Measurements from ENCODE around the gene RAC2.
"Not testable (repeated sequence)": the region's sequence is repeated elsewhere in the genome, so short reads cannot be mapped to it uniquely, and the experiment has no call there.

The RAC2 gene

DNA sequence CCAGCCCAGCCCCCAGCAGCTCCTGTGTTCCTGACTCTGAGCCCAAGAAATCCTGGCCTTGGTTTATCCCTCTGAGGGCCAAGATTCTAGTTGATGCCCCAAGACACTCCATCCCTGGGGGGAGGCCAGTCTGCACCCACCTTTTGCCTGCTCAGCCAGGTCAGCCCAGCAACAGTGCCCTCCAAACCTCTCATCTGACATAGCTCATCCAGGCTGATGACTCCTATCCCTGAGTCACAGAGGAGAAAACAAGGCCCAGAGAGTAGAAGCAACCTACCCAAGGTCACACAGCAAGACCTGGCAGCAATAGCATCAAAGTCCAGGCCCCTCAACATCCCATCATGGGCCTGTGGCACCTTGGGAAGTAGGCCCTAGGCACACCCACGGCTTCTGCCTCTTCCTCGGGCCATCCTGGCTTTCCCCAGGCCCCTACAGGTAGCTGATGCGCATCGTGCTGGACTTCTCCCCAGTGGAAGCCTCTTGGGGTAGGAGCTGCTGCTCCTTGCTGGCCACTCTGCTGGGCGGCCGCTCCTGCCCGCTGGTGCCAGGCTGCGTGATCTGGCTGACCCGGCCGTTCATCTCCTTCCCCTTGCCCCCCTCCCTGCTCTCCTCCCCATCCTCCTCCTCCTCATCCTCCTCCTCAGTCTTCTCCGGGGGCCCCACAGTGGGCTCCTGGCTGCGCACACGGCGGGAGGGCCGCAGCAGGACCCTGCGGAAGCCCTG is 37.8 kb downstream of the RAC2 start:
- Histone ChIP-seq H3K9me3 (ENCODE audit: control insufficient read depth, low read length) (no peaks in the 10 kb centered on the region), H3K9ac (ENCODE audit: low read length) (no peak overlapping the region), H3K4me3 (ENCODE audit: low read length) (no peak overlapping the region), H3K4me1 (ENCODE audit: control insufficient read depth, insufficient read depth, low read length) (no peaks in the 10 kb centered on the region), H3K27me3 (replicated peaks; ENCODE audit: control insufficient read depth, insufficient read depth, low read length) (peaks cover 32% of the 10 kb centered on the region), H3K36me3 (ENCODE audit: control insufficient read depth, insufficient read depth, low read length, severe bottlenecking) (no peaks in the 10 kb centered on the region)
- DNase-seq (ENCODE audit: low read depth), result no peak

- Histone ChIP-seq H3K36me3 (ENCODE audit: control insufficient read depth, insufficient read depth, low read length, severe bottlenecking) (no peaks in the 10 kb centered on the region), H3K9ac (ENCODE audit: low read length) (no peak overlapping the region), H3K9me3 (ENCODE audit: control insufficient read depth, low read length) (no peaks in the 10 kb centered on the region), H3K4me3 (ENCODE audit: low read length) (no peak overlapping the region), H3K27me3 (replicated peaks; ENCODE audit: control insufficient read depth, insufficient read depth, low read length) (peaks cover 20% of the 10 kb centered on the region), H3K4me1 (ENCODE audit: control insufficient read depth, insufficient read depth, low read length) (no peaks in the 10 kb centered on the region)
- DNase-seq (ENCODE audit: low read depth), result no peak
Measured at GRCh38 chr22:37205046-37205445, 39.0 kb downstream of the RAC2 start.

- H3K4me1 ChIP-seq (ENCODE audit: control insufficient read depth, insufficient read depth, low read length), result peaks cover 4% of the 10 kb centered on the region
- peaks cover 12% of the 10 kb centered on the region for H3K27me3 ChIP-seq (replicated peaks; ENCODE audit: control insufficient read depth, insufficient read depth, low read length)
- H3K9me3 ChIP-seq (ENCODE audit: control insufficient read depth, low read length), result no peaks in the 10 kb centered on the region
- H3K4me3 ChIP-seq (ENCODE audit: low read length), result no peak overlapping the region
- H3K9ac ChIP-seq (ENCODE audit: low read length), result no peak overlapping the region
- no peaks in the 10 kb centered on the region for H3K36me3 ChIP-seq (ENCODE audit: control insufficient read depth, insufficient read depth, low read length, severe bottlenecking)
- DNase-seq (ENCODE audit: low read depth), result no peak
Measured at GRCh38 chr22:37204045-37204655, 39.9 kb downstream of the RAC2 start.

DNA sequence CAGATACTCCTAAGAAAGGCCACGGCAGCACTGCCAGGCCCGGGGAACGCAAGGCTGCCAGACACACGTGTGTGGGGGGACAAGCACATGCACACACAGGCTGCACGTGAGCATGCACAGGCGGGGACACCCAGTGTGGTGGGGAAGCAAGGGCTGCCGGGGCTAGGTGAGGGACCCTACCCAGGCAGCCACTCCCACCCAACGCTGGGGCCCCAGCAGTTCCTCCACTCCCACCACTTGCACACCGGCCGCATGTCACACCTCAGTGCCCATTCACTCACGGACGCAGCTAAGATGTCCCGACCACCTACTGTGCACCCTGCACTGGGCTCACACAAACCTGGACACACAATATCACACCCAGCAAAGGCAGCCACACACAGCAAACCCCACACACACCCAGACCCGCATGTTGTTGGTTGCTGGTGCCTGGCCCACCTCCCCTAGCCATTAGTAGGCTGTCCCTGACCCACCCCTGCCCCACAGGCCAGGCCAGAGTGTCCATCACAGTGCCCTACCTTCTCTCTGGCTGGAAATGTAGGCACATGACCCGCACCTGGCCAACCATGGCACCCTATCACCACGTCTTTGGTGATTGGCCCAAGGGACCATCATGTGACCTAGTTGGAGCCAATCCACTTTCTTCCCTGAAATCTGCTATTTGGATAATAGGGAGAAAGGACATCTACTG is 40.6 kb downstream of the RAC2 start:
- Histone ChIP-seq H3K9me3 (ENCODE audit: control insufficient read depth, low read length) (no peaks in the 10 kb centered on the region), H3K9ac (ENCODE audit: low read length) (no peak overlapping the region), H3K4me1 (ENCODE audit: control insufficient read depth, insufficient read depth, low read length) (peaks cover 8% of the 10 kb centered on the region), H3K4me3 (ENCODE audit: low read length) (no peak overlapping the region), H3K36me3 (ENCODE audit: control insufficient read depth, insufficient read depth, low read length, severe bottlenecking) (no peaks in the 10 kb centered on the region), H3K27me3 (replicated peaks; ENCODE audit: control insufficient read depth, insufficient read depth, low read length) (peaks cover 5% of the 10 kb centered on the region)
- DNase-seq (ENCODE audit: low read depth), result no peak

DNA sequence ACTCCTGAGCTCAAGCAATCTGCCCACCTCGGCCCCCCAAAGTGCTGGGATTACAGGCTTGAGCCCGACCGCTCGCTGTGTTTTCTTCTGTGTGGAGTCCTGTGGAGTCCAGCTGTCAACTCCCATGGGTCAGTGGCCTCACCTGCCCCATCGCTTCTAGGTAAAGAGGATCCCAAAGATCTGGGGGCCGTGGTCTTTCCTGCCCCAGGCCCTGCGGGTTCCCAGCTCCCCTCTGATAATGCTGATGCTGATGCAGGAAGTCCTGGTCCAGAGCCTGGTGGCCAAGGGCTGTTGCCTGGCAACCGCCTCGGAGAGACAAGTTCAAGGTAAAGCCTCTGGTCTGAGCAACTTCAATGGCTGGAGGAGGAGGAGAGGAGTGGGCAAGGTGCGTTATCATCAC is 41.4 kb downstream of the RAC2 start:
- H3K9ac ChIP-seq (ENCODE audit: low read length), result no peak overlapping the region
- no peak overlapping the region for H3K4me3 ChIP-seq (ENCODE audit: low read length)
- no peak for DNase-seq (ENCODE audit: low read depth)
- peaks cover 15% of the 10 kb centered on the region for H3K4me1 ChIP-seq (ENCODE audit: control insufficient read depth, insufficient read depth, low read length)
- H3K27me3 ChIP-seq (replicated peaks; ENCODE audit: control insufficient read depth, insufficient read depth, low read length), result peaks cover 4% of the 10 kb centered on the region
- H3K36me3 ChIP-seq (ENCODE audit: control insufficient read depth, insufficient read depth, low read length, severe bottlenecking), result no peaks in the 10 kb centered on the region
- no peaks in the 10 kb centered on the region for H3K9me3 ChIP-seq (ENCODE audit: control insufficient read depth, low read length)

- Histone ChIP-seq H3K4me1 (ENCODE audit: control insufficient read depth, insufficient read depth, low read length) (peaks cover 22% of the 10 kb centered on the region), H3K4me3 (ENCODE audit: low read length) (no peak overlapping the region), H3K9ac (ENCODE audit: low read length) (no peak overlapping the region), H3K27me3 (replicated peaks; ENCODE audit: control insufficient read depth, insufficient read depth, low read length) (peaks cover 4% of the 10 kb centered on the region), H3K9me3 (ENCODE audit: control insufficient read depth, low read length) (no peaks in the 10 kb centered on the region), H3K36me3 (ENCODE audit: control insufficient read depth, insufficient read depth, low read length, severe bottlenecking) (no peaks in the 10 kb centered on the region)
- DNase-seq (ENCODE audit: low read depth), result no peak
Measured at GRCh38 chr22:37202001-37202555, 42.0 kb downstream of the RAC2 start.

DNA sequence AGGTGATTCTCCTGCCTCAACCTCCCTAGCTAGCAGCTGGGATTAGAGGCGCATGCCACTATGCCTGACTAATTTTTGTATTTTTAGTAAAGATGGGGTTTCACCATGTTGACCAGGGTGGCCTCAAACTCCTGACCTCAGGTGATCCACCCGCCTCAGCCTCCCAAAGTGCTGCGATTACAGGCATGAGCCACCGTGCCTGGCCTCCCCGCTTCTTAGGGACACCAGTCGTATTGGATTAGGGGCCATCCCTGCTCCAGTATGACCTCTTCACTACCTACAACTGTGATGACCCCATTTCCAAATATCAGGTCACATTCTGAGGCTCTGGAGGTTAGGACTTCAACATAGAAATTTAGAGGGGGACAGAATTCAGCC is 42.6 kb downstream of the RAC2 start:
- not testable (repeated sequence) for H3K9me3 ChIP-seq (ENCODE audit: control insufficient read depth, low read length); DNase-seq (ENCODE audit: low read depth); H3K36me3 ChIP-seq (ENCODE audit: control insufficient read depth, insufficient read depth, low read length, severe bottlenecking); H3K9ac ChIP-seq (ENCODE audit: low read length); H3K4me3 ChIP-seq (ENCODE audit: low read length); H3K27me3 ChIP-seq (replicated peaks; ENCODE audit: control insufficient read depth, insufficient read depth, low read length)
- H3K4me1 ChIP-seq (ENCODE audit: control insufficient read depth, insufficient read depth, low read length), result peaks cover 28% of the 10 kb centered on the region

GRCh38 chr22:37199760-37200108 is 44.3 kb downstream of the RAC2 start:
- Histone ChIP-seq H3K4me3 (ENCODE audit: low read length) (peak overlapping the region; percentile 91), H3K9me3 (ENCODE audit: control insufficient read depth, low read length) (no peaks in the 10 kb centered on the region), H3K4me1 (ENCODE audit: control insufficient read depth, insufficient read depth, low read length) (peaks cover 34% of the 10 kb centered on the region), H3K36me3 (ENCODE audit: control insufficient read depth, insufficient read depth, low read length, severe bottlenecking) (no peaks in the 10 kb centered on the region), H3K27me3 (replicated peaks; ENCODE audit: control insufficient read depth, insufficient read depth, low read length) (no peaks in the 10 kb centered on the region), H3K9ac (ENCODE audit: low read length) (peak overlapping the region; percentile 98)
- no peak for DNase-seq (ENCODE audit: low read depth)

- Histone ChIP-seq H3K9ac (ENCODE audit: low read length) (peak overlapping the region; percentile 98), H3K4me3 (ENCODE audit: low read length) (peak overlapping the region; percentile 91), H3K36me3 (ENCODE audit: control insufficient read depth, insufficient read depth, low read length, severe bottlenecking) (no peaks in the 10 kb centered on the region), H3K4me1 (ENCODE audit: control insufficient read depth, insufficient read depth, low read length) (peaks cover 34% of the 10 kb centered on the region), H3K9me3 (ENCODE audit: control insufficient read depth, low read length) (no peaks in the 10 kb centered on the region), H3K27me3 (replicated peaks; ENCODE audit: control insufficient read depth, insufficient read depth, low read length) (no peaks in the 10 kb centered on the region)
- DNase-seq (ENCODE audit: low read depth), result peak; percentile 99
Measured at GRCh38 chr22:37199103-37199759, 44.8 kb downstream of the RAC2 start.

DNA sequence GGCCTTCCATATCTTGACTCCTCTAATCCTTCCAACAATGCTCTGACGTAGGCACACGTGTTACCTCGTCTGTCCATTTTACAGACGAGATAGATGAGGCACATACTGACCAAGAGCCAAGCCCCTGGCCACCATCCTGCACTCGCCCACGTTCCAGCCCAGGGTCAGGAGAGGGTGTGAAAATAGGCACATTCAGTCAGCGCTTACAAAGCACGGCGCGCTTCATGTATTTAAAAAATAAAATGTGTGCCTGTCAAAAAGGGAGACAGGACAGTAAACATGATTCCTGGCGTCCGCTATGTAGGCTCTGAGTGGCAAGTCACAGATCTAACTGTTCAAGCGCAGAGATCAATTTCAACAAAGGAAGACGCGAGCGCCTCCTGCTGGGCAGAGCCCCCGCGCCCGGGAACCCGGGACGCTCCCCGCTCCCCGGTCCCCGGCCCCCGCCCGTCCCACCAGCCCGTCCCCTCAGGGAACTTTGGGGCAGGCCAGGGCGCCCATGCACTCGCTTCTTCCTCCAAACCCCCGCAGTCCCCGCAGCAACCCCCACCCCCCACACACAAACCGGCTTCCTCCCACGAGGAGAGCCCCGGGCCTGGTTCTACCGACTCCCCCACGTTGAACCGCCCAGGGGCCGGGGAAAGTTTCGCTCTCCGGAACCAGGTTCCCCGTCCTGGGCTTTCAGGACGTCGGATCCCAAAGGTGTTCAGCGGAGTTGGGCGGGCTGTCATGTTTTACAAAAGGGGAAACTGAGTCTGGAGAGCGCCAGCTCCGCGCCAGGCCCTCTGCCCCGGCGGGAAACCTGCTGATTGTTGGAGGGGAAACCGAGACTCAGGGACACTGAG is 45.6 kb downstream of the RAC2 start:
- Histone ChIP-seq H3K27me3 (replicated peaks; ENCODE audit: control insufficient read depth, insufficient read depth, low read length) (no peaks in the 10 kb centered on the region), H3K4me3 (ENCODE audit: low read length) (peak overlapping the region; percentile 91), H3K36me3 (ENCODE audit: control insufficient read depth, insufficient read depth, low read length, severe bottlenecking) (no peaks in the 10 kb centered on the region), H3K9me3 (ENCODE audit: control insufficient read depth, low read length) (no peaks in the 10 kb centered on the region), H3K9ac (ENCODE audit: low read length) (peak overlapping the region; percentile 98), H3K4me1 (ENCODE audit: control insufficient read depth, insufficient read depth, low read length) (peaks cover 34% of the 10 kb centered on the region)
- DNase-seq (ENCODE audit: low read depth), result peak; percentile 90

Measured in adipocyte (in vitro differentiated cells).